ENCODE data around the gene NOC4L.
"Not testable (repeated sequence)": the region's sequence is repeated elsewhere in the genome, so short reads cannot be mapped to it uniquely, and the experiment has no call there.

NOC4L gene

DNA sequence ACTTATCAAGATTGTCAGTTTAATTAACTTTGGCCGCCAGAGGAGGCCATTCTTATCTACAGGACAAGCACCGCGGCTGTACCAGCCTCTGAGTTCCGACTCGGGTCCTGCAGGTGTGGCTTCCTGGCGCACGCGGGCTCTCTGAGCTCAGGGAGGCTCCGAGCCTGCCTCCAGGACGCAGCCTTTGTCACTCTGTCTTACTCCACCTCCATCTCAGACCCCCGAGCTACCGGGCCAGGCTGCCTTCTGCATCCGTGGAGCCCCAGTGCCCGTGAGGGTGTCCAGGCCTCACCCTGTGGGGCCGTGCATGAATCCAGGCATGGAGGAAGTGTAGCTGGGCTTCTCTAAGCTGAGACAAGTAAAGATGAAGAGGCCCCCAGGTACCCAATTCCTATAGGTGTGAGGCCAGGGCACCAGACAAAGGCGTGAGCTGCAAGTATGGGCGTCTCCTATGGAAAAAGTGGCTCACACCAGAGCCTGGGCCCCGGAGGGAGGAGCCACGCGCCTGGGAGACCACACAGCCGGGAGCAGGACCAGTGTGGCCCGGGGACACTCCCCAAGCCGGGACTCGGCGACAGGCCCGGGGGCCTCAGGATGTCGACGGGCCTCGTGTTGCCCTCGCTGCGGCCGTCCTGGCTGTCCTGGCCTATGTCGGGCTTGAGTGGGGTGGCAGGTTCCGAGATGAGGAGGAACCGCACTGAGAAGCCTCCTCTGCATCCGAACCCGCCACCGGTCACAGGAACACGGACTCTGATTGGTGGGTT lies 42.8 kb downstream of the NOC4L start:
- DNase-seq, result no peak

DNA sequence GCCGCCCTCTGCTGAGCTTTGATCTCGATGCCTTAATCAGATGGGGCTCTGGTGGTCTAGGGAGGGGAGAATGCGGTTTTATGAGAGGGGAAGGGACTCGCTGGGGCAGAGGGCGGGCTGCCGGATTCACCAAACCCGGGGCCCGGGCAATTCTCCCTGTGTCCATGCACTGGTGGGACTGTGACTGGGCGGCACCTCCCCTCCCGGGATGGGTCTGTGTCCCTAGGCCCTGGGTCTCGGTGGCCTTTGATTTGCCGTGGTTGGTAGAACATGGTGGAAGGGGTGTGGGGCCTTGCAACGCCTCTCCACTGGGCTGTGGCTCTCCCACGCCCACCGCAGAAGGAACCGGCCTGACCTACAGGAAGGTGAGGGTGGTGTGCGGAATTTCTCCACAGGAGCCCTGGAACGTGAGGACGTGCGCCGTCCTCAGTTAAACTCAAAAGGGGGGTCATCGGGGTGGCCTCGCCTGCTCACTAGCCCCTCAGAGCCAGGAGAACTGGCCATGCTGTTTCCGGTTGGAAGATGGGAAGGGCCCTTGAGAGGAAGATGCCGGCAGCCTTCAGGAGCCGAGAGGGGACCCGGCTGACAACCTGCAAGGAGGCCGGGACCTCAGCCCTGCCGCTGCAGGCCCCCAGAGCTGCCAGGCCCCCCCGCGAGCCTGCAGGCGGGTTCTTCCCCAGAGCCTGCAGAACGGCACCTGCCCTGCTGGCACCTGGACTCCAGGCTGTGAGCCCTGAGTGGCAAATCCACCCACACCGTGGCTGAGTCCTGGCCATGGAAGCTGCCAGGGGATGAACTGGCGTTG lies 43.6 kb downstream of the NOC4L start:
- no peak for DNase-seq

DNA sequence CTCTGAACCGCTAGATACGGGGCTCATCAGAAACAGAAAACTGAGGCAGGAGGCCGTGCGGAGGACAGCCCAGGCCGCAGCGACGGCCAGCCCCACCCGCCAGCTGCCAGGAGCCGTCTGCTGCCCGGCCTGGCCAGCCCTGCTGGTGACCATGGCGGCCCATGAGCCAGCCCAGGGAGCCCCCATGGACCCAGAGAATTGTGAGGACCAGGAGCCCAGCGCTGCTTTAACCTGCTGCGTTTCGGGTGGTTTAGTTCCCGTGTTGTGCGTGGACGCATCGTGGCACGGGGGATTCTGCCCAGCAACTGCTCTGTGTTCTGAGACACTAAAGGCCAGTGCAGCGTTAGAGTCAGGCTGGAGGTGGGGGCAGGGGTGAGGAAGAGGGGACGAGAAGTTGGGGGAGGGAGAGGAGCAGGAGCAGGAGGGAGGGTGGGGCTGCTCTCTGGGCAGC lies 44.2 kb downstream of the NOC4L start:
- no peak for DNase-seq

DNA sequence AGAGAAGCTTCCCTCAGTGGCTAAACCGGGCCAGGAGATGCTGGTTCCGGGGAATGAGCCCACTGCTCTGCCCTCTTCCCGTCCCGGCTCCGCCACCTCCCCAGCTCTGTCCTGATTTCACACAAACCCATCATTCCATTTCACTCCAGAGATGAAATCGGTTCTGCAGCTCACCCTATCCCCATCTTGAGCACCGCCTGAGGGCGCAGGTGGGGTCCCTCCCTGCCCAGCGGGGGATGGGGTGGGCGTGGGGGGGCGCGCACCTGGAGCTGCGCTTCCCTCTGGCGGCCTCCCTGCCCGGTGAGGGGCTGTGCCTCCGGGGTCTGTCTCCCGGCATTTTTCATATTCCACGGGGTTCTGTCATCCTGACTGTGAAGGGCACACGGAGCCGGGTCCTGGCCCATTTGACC lies 44.7 kb downstream of the NOC4L start:
- no peak for DNase-seq

DNA sequence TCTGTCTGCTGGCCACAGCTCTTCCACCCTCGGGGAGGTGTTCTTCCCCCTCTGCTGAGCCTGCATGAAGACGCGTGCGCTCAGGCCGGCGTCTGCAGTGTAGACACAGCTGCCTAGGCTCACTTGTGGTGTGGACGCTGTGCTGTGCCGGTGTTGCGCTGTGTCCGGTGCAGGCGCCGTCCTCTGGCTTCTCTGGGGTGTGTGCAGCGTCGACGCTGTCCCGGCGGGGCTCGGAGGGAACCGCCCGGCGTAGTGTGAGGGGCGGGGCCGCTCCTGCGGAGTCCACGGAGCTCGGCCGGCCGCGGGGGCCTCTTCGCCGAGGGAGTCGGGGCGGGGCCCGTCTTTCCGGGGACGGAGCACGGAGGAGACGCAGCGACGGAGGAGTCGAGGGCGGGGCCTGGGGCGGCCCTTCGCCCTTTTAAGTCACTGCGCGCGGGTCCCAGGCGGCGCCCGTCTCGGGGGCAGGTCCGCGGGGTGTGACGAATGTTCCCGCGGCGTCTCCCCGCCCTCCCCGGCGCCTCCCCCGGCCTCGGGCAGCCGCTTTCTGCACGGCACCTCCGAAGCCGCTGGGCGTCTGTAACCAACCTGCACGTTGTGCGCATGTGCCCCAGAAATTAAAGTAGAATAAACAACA lies 45.2 kb downstream of the NOC4L start:
- peak; percentile 83 for DNase-seq

DNA sequence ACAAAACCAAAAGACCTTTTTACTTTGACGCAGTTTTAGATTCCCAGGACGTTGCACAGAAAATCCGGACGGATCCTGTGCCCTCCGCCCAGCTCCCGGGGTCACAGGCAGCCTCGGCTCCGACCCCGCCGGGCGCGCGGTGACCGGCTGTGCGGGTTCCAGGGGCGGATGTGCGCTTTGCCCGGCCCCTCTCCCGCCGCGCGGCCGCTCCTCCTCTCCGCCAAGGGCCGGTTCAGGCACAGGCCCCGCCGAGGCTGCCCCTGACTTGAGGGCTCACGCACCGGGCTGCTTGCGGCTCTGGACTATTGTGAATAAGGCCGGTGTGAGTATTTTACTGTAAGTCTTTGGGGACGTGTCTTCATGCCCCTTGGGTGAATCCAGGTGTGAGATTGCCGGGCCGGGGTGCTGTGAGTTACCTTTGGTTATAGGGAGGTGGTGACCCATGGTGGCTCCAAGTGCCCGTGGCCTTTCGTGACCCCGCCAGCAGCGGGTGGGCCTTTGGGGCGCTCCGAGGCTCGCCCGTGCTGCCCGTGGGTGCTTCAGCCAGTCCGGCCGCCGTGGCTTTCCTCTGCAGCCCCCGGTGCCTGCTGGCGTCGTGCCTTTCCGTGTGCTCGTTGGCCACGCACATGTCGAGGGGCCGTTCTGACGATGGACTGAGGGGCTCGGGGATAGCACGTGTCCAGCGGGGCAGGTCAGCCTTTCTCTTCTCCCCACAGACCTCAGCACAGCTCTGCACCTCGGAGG lies 45.9 kb downstream of the NOC4L start:
- DNase-seq, result no peak

DNA sequence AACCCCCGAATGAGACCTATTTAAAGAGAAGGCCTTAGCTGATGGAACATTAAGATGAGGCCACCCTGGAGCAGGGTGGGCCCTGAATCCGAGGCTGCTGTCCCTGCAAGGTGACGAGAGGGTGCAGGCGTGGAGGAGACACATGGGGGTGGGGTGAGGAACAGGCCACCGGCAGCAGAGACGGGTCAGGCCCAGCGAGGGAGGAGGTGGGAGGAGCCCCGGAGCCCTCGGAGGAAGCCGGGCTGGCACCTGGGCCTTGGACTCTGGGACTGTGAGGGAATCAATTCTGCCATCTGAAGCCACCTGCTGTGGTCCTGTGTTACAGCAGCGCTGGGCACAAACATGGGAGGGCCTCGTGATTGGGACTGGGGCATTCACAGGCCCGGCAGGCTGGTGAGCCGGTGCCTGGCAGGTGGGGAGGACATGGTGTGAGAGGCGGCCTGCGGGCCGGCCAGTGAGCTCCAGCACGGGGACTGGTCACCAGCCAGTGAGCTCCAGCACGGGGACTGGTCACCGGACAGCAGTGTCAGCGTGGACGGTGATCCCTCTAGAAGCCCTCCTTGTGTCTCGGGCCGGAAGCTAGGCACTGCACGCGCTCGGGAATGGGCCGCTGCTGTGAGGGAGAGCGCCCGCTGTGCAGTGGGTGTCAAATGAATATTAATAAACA lies 46.7 kb downstream of the NOC4L start:
- no peak for DNase-seq

DNA sequence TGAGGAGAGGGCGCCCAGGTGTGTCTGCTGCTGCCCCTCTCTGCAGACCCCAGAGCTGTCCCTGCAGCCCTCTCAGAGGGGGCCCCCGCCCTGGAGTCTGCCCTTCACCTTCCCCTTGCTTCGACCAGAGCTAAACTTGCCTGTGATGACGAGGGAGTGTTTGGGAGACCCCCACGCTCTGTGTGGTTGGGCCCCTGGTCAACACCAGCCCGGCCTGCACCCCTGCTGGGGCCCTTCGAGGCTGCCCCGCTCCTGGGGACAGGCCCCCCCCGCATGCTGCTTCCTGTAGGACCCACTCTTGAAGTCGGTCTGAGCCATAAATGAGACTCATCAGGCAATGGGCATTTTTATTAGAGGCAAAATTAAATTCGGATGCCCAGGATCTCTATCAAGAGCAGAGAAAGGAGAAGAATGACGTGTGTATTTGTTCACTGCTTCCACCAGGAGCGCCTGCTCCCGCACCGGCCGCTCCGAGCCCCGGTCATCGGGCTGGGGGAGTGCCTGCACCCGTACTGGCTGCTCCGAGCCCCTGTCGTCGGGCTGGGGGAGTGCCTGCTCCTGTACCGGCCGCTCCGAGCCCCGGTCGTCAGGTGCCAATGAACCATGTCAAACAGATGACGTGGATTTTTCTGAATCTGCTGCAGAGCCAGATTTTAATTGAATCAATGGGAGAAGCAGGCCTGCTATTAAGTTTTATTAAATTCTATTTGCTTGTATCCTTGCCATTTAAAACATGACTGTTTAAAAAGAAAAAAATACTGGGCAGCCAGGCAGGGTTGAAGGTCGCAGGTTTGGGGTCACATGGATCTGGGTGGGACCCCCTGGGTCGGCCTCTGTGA lies 47.7 kb downstream of the NOC4L start:
- no peak for DNase-seq

DNA sequence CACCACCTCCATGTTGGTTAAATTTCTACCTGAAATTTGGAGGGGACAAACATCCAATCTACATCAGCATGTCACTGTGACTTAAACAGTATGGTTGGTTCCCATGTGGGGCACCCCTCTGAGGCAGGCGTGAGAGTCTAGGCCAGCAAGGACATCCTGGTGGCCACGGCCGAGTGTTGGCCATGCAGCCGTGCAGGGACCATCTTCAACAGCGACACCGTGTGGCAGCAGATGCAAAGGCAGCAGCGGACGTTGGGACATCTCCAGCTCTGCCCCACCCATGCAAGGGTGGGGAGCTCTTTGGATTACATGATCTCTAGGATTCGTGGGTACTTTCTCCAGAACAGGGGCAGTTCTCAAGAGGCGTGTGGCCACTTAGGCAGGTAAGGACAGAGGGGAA lies 49.8 kb downstream of the NOC4L start:
- DNase-seq, result no peak

DNA sequence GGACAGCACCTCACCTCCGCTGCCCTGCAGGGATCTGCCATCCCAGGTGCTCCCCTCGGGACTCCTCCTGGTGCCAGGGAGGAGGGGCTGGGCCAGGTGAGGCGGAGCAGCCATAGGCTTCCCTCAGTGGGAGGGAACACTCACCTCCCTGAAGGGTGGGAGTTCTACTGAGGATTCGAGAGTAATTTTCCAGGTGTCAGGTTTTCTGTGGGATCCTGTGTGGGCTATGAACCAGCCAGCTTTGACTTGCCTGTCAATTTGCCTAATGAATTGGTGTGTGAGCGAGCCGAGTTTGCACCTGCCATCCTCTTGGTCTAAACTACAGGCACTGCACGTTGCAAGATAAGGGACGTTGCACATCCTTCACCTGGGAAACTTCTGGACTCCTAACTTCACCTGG lies 50.3 kb downstream of the NOC4L start:
- no peak for DNase-seq

DNA sequence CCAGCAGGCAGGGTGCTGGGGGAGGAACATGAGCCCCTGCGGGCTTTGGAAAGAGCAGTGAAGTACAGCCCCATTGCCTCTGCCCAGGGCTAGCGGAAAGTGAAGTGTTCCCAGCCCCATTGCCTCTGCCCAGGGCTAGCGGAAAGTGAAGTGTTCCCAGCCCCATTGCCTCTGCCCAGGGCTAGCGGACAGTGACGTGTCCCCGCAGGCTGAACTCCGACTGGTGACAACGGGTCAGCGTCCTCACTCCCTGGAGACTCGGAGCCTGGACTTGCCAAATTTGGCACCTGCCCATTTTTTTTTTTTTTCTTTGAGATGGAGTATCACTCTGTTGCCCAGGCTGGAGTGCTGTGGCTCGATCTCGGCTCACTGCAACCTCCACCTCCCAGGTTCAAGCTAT lies 51.0 kb downstream of the NOC4L start:
- DNase-seq, result not testable (repeated sequence)

DNA sequence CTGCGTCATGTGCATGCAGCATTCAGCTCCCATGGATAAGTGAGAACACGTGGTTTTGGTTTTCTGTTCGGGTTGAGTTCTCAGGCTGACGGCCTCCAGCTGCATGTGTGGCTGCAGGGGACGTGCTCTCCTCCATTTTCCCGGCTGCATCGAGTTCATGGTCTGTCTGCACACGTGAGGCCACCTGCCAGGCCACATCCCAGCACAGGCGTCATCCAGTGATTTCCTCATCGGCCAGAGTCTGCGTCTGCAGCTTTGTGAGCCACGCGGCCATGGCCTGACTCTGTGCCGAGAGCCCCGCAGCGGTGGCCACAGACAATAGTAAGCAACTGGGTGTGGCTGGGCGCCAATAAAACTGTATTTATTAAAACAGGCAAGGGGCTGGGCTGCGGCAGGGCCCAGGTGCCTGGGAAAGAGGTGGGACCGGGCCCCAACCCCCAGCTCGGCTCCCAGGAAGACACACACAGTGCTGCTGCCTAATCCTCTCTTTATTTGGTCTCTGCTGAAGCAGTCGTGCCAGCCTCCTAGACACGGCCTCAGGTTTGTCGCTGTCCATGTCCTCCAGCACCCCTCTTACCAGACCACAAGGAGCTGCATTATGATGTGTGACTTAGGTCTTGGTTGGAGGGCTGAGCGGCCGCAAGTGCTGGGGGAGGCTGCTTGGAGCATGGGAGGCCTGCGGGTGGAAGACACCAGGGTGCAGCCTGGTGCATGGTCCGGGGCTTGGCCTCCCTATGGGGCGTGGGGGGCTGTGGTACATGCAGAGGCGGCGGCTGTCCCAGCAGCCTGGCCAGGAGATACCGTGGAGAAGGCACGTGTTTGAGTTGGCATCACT lies 52.0 kb downstream of the NOC4L start:
- DNase-seq, result no peak

DNA sequence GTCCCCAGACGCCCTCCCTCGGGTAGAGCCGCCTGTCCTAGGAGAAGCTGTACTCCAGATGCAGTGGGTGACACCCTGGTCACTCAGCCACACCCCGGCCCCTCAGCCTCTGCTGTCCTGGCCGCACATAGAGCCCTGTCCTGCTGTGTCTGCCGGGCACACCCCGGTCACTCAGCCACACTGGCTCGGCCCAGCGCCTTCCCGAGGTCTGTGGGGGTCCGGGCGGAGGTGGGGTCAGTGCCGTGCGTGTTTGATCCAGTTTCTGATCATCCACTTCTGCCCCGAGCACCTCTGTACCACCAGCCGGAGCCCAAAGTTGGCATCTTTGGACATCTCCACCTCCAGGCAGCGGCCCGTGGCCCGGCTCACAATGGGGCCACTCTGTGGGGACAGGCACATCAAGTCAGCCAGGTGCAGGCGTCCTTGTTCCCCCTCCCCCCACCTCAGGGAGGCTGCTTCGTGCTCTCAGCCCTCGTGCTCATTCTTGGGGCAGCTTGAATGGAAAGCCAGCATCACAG lies 52.7 kb downstream of the NOC4L start:
- DNase-seq, result no peak

DNA sequence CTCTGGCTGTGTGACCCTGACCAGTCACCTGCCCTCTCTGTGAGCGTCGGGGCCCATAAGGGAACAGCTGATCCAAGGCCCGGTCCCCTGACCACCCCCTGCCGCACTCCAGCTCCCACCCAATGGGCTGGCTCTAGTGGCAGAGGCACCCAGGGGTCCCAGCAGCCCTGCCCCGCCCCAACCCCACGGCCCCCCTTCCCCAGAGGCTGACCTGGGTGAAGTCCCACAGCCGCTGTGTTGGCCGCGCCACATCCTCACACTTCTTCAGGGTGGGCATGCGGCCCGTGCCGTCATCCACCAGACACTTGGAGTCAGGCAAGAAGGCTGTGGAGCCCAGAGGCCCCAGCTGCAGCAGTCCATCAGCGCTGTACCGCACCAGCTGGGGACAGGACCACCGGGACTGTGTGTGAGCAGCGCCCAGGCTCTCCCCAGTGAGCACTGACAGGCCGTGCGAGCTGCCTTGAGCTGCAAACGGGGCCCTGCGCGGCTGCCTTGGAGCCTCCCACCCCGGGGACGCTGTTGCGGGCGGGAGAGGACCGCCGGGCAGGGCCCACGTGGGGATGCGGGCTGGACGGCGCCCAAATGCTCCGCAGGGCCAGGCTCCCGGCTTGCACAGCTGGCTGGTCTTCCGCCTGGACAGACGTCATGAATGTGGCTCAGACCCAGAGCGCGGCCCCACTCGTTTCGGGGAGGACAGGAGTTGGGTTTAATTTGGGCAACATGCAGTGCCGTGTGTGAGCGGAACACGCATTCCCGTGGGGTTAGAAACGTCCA lies 53.5 kb downstream of the NOC4L start:
- DNase-seq, result no peak

DNA sequence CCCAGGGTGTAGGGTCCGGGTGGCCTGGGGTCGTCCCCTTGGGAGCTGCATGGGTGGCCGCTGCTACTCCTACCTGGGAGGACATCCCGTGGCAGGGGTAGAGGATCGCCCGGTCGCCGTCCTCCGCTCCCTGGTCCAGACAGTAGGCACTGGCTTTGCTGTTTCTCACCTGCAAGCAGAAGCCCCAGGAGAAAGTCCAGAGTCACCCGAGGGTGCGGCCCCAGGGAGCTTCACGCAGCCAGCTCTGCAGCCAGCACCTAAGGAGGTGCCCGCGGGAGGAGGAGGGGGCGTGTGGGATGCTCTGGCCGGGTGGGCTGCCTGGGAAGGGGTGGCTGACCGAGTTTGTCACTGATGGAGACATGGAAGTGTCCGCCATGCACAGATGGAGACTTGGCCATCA lies 54.8 kb downstream of the NOC4L start:
- DNase-seq, result no peak

DNA sequence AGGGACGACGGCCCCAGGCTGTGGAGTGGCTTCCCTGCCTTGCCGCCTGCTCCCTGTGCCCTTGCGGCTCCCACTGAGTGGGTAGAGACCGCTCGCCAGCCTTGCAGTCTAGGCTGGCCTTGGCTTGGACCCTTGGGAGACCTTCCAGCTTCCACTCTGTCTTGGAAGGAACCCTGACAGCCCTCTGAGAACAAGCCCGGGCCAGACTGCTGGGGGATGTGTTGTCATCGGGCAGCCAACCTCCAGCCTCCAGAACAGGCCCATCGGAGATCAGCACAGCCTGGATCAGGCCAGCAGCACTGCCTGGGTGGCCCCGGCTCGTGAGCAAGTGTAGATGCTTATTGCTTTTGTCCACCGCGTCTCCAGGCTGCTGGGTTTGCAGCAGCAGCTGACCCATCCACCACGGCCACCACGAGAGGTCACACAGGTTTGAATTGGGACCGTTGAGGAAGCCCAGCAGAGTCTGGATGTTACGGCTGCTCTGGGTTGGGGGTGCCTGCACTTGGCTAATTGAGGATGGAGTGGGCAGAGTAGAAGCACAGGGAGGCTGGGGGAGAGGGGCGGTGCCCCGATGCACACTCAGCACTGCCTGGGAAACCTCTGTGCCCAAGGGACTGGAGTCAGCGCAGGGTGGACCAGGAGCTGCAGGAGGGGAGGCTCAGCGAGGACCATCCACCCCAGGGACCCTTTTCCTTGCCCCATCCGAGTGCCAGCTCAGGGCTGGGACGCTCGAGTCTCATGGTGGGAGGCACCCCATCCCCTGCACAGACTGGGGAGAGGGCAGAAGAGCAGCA lies 55.5 kb downstream of the NOC4L start:
- no peak for DNase-seq

DNA sequence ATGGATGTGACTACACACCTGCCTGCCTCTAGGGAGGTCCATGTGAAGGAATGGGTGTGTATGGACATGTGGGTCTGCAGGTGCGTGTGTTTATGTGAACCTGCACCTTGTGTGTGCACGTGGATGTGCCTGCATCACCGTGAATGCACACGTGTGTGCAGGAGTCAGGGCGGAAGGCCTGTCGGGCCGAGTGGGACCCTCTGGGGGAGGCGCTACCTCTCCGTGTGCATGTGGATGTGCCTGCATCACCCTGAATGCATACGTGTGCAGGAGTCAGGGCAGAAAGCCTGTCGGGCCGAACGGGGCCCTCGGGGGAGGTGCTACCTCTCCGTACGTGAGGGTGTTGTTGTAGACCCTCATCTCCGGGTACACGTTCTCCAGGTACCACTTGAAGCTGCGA lies 56.5 kb downstream of the NOC4L start:
- DNase-seq, result no peak

DNA sequence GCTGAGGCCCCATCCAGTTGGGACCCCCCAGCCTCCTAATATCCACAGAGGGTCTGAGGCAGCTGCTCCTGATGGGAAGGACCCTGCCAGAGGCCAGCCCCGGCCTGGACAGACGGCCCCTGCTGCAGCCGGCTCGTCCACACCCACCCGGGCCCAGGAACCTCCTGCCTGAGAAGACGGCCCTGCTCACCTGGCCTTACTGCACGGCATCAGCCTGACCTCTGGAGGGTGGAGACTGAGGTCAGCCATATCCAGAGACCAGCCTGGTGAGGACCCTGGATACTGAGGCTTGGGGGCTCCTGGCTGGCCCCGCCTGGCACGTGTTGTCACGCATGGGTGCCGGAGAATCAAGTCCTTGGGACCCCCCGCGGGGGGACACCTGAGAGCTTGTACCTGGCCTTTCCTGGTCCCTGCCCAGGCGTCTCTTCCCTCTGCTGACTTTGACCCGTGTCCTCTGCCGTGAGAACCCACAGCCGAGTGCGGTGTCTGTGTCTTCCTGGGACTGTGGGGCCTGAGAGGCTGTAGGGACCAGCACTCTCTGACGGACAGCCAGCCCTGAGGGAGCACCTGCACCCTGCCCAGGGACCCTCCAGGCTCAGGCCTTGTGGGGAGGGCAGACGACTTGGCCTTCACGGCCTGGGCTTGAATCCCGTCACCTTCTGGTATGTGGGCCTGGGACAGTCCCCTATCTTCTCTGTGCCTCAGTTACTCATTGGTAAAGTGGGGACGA lies 57.3 kb downstream of the NOC4L start:
- no peak for DNase-seq

Data from NCI-H82 (cell line).